NCI-H2107 (cell line): ENCODE measurements around the gene MCEMP1.
"Not testable (repeated sequence)": the region's sequence is repeated elsewhere in the genome, so short reads cannot be mapped to it uniquely, and the experiment has no call there.

Experiments
- DNase-seq: peaks from one replicate; lab custom pipeline; 2025; lab: John Stamatoyannopoulos, UW

The MCEMP1 gene

GRCh38 chr19:7643629-7644549 lies 33.0 kb upstream of the MCEMP1 start:
- DNase-seq = not testable (repeated sequence)

- no peak for DNase-seq
Measured at GRCh38 chr19:7644550-7644877, 32.4 kb upstream of the MCEMP1 start.

GRCh38 chr19:7645163-7645562 lies 31.7 kb upstream of the MCEMP1 start:
- DNase-seq = no peak

- DNase-seq = no peak
Measured at GRCh38 chr19:7645656-7646425, 31.0 kb upstream of the MCEMP1 start.

DNA sequence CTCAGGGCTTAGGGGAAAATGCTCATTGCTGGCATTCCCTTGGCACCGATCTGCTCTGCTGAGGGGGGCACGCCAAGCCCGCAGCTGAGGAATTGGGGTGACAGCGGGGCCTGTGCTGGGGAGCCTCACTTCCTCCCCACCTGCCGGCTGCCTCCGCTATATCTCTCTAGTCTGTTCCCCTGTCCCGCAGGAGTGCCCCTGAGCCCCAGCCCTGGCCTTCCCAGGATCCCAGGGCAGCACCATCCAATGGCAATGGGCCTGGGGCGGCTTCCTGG lies 30.5 kb upstream of the MCEMP1 start:
- no peak for DNase-seq

DNA sequence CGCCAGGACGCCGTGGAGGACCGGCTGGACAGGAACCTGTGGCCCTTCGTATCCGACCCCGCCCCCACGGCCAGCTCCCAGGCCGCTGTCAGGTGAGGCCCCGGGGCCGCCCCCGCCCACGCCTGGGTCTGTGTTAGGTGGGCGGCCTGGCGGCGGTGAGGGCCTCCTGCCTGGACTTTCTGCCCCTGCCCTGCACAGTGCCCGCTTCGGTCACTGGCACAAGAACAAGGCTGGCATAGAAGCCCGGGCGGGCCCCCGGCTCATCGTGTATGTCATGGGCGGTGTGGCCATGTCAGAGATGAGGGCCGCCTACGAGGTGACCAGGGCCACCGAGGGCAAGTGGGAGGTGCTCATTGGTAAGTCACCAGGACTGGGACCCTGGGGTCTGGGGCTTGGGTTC lies 29.7 kb upstream of the MCEMP1 start:
- DNase-seq = no peak

DNA sequence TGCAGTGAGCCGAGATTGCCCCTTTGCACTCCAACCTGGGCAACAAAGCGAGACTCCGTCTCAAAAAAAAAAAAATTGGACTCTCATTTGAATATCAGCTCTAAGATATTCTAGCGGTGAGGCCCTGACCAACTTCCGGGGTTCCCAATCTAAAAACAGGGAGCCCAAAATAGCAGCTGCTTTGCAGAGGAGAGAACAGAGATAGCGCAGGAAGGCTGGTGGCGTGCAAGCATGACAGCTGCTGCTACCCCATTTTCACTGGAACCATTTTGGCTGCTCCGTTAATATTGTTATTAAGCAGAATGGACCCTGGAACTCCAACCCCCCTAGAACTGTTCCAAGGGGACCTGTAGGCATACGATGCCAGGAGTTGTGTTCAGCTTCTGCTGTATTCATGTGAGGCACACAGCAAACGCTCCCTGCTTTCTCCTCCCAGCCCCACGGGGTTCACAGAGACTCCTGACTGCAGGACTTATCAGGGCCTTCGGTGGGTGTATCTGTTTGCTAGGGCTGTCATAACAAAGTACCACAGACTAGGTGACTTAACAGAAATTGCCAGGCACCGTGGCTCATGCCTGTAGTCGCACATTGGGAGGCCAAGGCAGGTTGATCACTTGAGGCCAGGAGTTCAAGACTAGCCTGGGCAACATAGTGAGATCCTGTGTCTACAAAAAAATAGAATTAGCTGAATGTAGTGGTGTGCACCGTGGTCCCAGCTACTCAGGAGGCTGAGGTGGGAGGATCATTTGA lies 28.4 kb upstream of the MCEMP1 start:
- DNase-seq = no peak

DNA sequence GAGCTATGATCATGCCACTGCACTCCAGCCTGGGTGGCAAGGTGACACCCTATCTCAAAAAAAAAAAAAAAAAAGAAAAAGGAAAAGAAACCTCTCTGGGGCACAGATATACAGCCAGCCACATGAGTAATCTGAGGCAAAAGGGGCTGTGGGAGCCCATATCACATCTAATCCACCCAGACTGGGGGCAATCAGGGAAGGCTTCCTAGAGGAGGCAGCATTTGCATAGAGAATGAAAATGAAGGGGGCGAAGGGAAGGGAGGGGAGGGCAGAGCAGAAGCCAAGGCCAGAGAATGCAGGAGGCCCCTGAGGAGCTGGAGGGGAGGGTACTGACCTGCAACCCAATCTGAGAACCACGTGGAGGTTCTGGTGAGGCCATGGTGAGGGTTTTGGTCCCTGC lies 26.7 kb upstream of the MCEMP1 start:
- DNase-seq = no peak

DNA sequence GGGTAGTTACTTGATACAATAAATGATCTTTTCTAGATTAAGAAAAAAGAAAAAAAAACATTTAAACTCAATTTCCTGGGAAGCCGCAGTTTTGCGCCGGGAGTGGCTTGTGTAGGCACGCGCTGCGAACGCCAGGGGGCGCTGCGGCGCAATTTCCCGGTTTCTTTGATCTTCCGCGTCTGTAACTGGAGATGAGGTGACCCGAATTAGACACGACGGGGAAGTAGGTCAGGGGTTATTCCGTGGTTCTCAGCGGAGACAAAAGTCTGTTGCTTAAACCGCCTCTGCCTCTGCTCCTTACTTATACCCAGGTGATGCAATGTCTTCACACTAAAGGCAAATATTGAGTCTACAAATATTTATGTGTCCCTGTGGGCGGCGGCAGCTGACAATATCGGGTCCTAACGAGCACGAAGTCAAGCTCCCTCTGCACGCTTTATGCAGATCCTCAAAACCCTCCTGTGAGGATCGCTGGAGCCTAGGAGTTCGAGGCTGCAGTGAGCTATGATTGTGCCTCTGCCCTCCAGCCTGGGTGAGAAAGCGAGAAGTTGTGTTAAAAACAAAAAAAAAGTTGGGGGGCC lies 24.7 kb upstream of the MCEMP1 start:
- DNase-seq = peak; percentile 84

DNA sequence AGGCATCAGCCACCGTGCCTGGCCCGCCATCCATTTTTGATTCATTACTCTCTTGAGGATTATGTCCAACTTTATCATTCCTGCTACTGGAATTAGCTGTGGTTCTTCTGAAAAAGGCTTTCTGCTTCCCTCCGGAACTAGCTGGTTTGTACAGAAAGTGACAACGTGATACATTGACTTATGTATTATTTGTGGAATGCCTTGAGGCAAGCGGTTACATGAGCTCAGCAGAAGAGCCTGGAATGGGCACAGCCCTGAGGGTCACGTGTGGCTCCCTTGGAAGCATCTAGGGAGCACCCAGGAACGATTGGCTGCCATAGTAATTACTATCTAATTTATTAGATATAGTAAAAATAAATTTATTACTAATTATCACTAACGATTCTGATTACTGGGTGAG lies 22.5 kb upstream of the MCEMP1 start:
- no peak for DNase-seq

- no peak for DNase-seq
Measured at GRCh38 chr19:7655581-7655980, 21.3 kb upstream of the MCEMP1 start.

- no peak for DNase-seq
Measured at GRCh38 chr19:7657131-7657751, 19.6 kb upstream of the MCEMP1 start.

DNA sequence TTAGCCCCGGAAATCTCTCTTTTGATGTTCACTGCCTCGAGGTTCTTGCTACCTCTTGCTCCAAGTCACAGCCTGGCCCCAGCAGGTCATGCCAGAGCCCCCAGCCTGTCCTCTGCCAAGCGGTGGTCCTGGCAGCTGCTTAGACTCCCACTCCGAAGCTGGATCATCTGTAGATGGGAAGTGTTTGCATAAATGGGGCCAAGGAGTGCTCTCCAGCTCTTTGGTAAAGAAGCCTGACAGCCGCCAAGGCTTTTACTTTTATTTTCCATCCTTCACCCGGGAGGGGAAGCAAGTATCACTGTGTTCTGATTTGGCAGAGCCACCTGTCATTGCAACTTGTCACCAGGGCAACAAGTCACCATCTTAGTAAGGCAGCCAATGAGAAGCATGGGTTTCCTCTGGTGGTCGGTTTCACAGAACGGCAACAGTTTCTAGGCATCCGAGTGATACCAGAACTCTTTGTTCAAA lies 18.6 kb upstream of the MCEMP1 start:
- DNase-seq = no peak

GRCh38 chr19:7661744-7662538 lies 14.9 kb upstream of the MCEMP1 start:
- no peak for DNase-seq

GRCh38 chr19:7662657-7663056 lies 14.2 kb upstream of the MCEMP1 start:
- DNase-seq = no peak

- DNase-seq = no peak
Measured at GRCh38 chr19:7663706-7664105, 13.2 kb upstream of the MCEMP1 start.

GRCh38 chr19:7665076-7665475 lies 11.8 kb upstream of the MCEMP1 start:
- DNase-seq = no peak

- no peak for DNase-seq
Measured at GRCh38 chr19:7668842-7669241, 8.0 kb upstream of the MCEMP1 start, which contains the start of gene RETN. Gene RETN (plus strand): TSS chr19:7669049. CDS start chr19:7669327, 278 bp downstream.

GRCh38 chr19:7669641-7670040 lies 7.2 kb upstream of the MCEMP1 start:
- no peak for DNase-seq

GRCh38 chr19:7670150-7670783 lies 6.6 kb upstream of the MCEMP1 start:
- DNase-seq = no peak
